GM23338 (cell line): ENCODE measurements around the gene SHMT1. TPM values are rescaled to one million over a fixed set of nuclear protein-coding genes. Genes with fewer than 3 reads are reported as not detected.

ENCODE experiments used
- ATAC-seq: fragments of 200-7000 bp; cut with Tn5 transposase; 3 replicates; pipeline ENCODE4 v1.9.1; 2020
- DNase-seq: peaks from one replicate; pipeline ENCODE4 v3.0.0-alpha.2; 2015; ENCODE audit warnings: low spot score
- H2AFZ ChIP-seq: fragments of 200-600 bp; sonication (generic); 2 replicates; pipeline ENCODE4 v1.8.0; 2016; ENCODE audit warnings: antibody characterized with exemption, mild to moderate bottlenecking, moderate library complexity
- H3F3A ChIP-seq: fragments of 200-600 bp; sonication (generic); replicated peaks from 2 replicates; pipeline ENCODE4 v1.8.0; 2017; ENCODE audit warnings: antibody characterized with exemption, mixed run types, low read depth
- H3K27ac ChIP-seq: fragments of 200-600 bp; sonication (generic); 2 replicates; pipeline ENCODE4 v1.6.1; 2016; ENCODE audit warnings: low read depth
- H3K27me3 ChIP-seq: fragments of 200-600 bp; sonication (generic); 2 replicates; pipeline ENCODE4 v1.8.0; 2016; ENCODE audit warnings: mild to moderate bottlenecking, mixed run types, moderate library complexity; ENCODE audit not compliant: insufficient read depth
- H3K36me3 ChIP-seq: fragments of 200-600 bp; sonication (generic); 2 replicates; pipeline ENCODE4 v1.8.0; 2016; ENCODE audit warnings: mild to moderate bottlenecking; ENCODE audit not compliant: insufficient read depth
- H3K4me1 ChIP-seq: fragments of 200-600 bp; sonication (generic); 2 replicates; pipeline ENCODE4 v1.8.0; 2016; ENCODE audit warnings: mild to moderate bottlenecking, moderate library complexity; ENCODE audit not compliant: insufficient read depth
- H3K4me2 ChIP-seq: fragments of 200-600 bp; sonication (generic); 2 replicates; pipeline ENCODE4 v1.7.1; 2017; ENCODE audit warnings: mixed run types
- H3K4me3 ChIP-seq: fragments of 200-600 bp; sonication (generic); 2 replicates; pipeline ENCODE4 v1.6.1; 2016; ENCODE audit warnings: mixed run types
- H3K79me2 ChIP-seq: fragments of 200-600 bp; sonication (generic); replicated peaks from 2 replicates; pipeline ENCODE4 v1.8.0; 2017; ENCODE audit warnings: mild to moderate bottlenecking; ENCODE audit not compliant: insufficient read depth
- H3K9me2 ChIP-seq: fragments of 200-600 bp; sonication (generic); 2 replicates; pipeline ENCODE4 v1.8.0; 2017; ENCODE audit not compliant: insufficient read depth
- H4K20me1 ChIP-seq: fragments of 200-600 bp; sonication (generic); replicated peaks from 2 replicates; pipeline ENCODE4 v1.8.0; 2017; ENCODE audit warnings: mild to moderate bottlenecking; ENCODE audit not compliant: insufficient read depth
- H3K27ac Mint-ChIP-seq: 2 replicates; pipeline ENCODE4 v1.8.0; 2020; ENCODE audit warnings: inconsistent platforms, mild to moderate bottlenecking, moderate library complexity, mixed read lengths
- H3K27me3 Mint-ChIP-seq: 3 replicates; pipeline ENCODE4 v1.8.0; 2022; ENCODE audit warnings: low read depth, mild to moderate bottlenecking, moderate library complexity, mixed read lengths, inconsistent platforms; ENCODE audit not compliant: insufficient read depth, poor library complexity
- H3K36me3 Mint-ChIP-seq: 3 replicates; pipeline ENCODE4 v1.8.0; 2021; ENCODE audit warnings: low read depth, mild to moderate bottlenecking, inconsistent platforms, moderate library complexity, mixed read lengths
- H3K4me1 Mint-ChIP-seq: 3 replicates; pipeline ENCODE4 v1.8.0; 2020; ENCODE audit warnings: mild to moderate bottlenecking, inconsistent platforms, mixed read lengths
- H3K4me3 Mint-ChIP-seq: 3 replicates; pipeline ENCODE4 v1.8.0; 2021; ENCODE audit warnings: moderate library complexity, mild to moderate bottlenecking, inconsistent platforms, mixed read lengths
- H3K9me3 Mint-ChIP-seq: 3 replicates; pipeline ENCODE4 v1.8.0; 2020; ENCODE audit warnings: moderate library complexity, mild to moderate bottlenecking, inconsistent platforms, mixed read lengths
- CREB1 ChIP-seq: fragments of 250-450 bp; sonication (Bioruptor Pico); IDR thresholded peaks from 2 replicates; pipeline ENCODE4 v1.5.0; 2020; ENCODE audit warnings: low read depth, mild to moderate bottlenecking, moderate library complexity
- CTCF ChIP-seq, 2 experiments: fragments of 200-600 bp in 1 of 2; sonication (generic) in 1 of 2; conservative IDR thresholded peaks; 2 replicates each; pipeline versions ENCODE4 v1.5.1 to v1.6.1; 2016 to 2017; ENCODE audit warnings: antibody characterized with exemption in 2 of 2, low read depth in 2 of 2, mild to moderate bottlenecking in 2 of 2, moderate library complexity in 1 of 2
- EZH2 ChIP-seq: fragments of 200-600 bp; sonication (generic); IDR thresholded peaks from one replicate; pipeline ENCODE4 v1.8.0; 2017; ENCODE audit warnings: antibody characterized with exemption, mild to moderate bottlenecking, low read depth; ENCODE audit not compliant: unreplicated experiment
- EZH2phosphoT487 ChIP-seq: fragments of 200-600 bp; sonication (generic); IDR thresholded peaks from one replicate; pipeline ENCODE4 v1.8.1; 2018; ENCODE audit warnings: antibody characterized with exemption; ENCODE audit not compliant: unreplicated experiment
- JUNB ChIP-seq: IDR thresholded peaks from one replicate; pipeline ENCODE4 v1.6.1; 2016; ENCODE audit warnings: antibody characterized with exemption; ENCODE audit not compliant: unreplicated experiment
- POLR2AphosphoS5 ChIP-seq: IDR thresholded peaks from 2 replicates; pipeline ENCODE4 v1.6.1; 2016; ENCODE audit warnings: antibody characterized with exemption, low read depth
- REST ChIP-seq: IDR thresholded peaks from one replicate; pipeline ENCODE4 v1.6.1; 2018; ENCODE audit warnings: antibody characterized with exemption; ENCODE audit not compliant: unreplicated experiment
- STAT1 ChIP-seq: IDR thresholded peaks from one replicate; pipeline ENCODE4 v1.6.1; 2016; ENCODE audit warnings: antibody characterized with exemption; ENCODE audit not compliant: unreplicated experiment
- ZNF114 ChIP-seq: fragments of 250-450 bp; sonication (Bioruptor Pico); IDR thresholded peaks from 2 replicates; pipeline ENCODE4 v1.5.0; 2020; ENCODE audit warnings: mild to moderate bottlenecking, moderate library complexity
- ZNF331 ChIP-seq: fragments of 250-450 bp; sonication (Bioruptor Pico); IDR thresholded peaks from 2 replicates; pipeline ENCODE4 v1.5.0; 2020; ENCODE audit warnings: low read depth, mild to moderate bottlenecking, moderate library complexity
- polyA plus RNA-seq: library from polyadenylated mRNA; unstranded; fragments of >200 nt; fragmentation: Nextera tagmentation; extraction: Ambion mirVana; gene quantifications from 2 replicates; pipeline ENCODE4 v1.2.1, GENCODE V29; 2016
- total RNA-seq: library from RNA; depleted of rRNA; stranded (reverse); fragments of >200 nt; shearing (Covaris generic); gene quantifications from 2 replicates; pipeline ENCODE4 v1.2.3, GENCODE V29; 2014

SHMT1 gene
- total and polyA plus RNA-seq, 2 experiments from 2014 or later, result 22.8 to 33.3 TPM

- TF ChIP-seq REST, result no peak
- no peak for TF ChIP-seq CREB1
- no peak for TF ChIP-seq STAT1
Observed at GRCh38 chr17:18315562-18315922, 47.8 kb downstream of the SHMT1 start (continued).

- Mint-ChIP-seq H3K4me3 (peak within 1 kb of the TSS; percentile 88), H3K27me3 (peaks cover 22% of the 10 kb centered on the region), H3K36me3 (peaks cover 56% of the 10 kb centered on the region), H3K27ac (peak within 1 kb of the TSS; percentile 99), H3K4me1 (peaks cover 38% of the 10 kb centered on the region), H3K9me3 (peaks cover 7% of the 10 kb centered on the region; the same call in 1 of the 3 replicates)
- H3K27me3 ChIP-seq, result no peaks in the 10 kb centered on the region
- peak within 1 kb of the TSS; percentile 100 for H3K4me2 ChIP-seq
- peaks cover 11% of the 10 kb centered on the region; the same call in 1 of the 2 replicates for H3K36me3 ChIP-seq
- H3K4me1 ChIP-seq, result peaks cover 17% of the 10 kb centered on the region; the same call in 1 of the 2 replicates
- peak within 1 kb of the TSS; percentile 100 for H3K27ac ChIP-seq
- H2AFZ ChIP-seq, result peak within 1 kb of the TSS; percentile 90
- ATAC-seq, result peak; percentile 92
- H3K79me2 ChIP-seq, result peaks cover 85% of the 10 kb centered on the region
- H3K9me2 ChIP-seq, result no peaks in the 10 kb centered on the region
- DNase-seq, result peak; percentile 97
- 0 out of 2 replicates have a peak, but pooled peaks cover 6% of the 10 kb centered on the region for H3F3A ChIP-seq
- H3K4me3 ChIP-seq, result peak within 1 kb of the TSS; percentile 99
- peaks cover 21% of the 10 kb centered on the region for H4K20me1 ChIP-seq
- TF ChIP-seq ZNF114 (CRISPR knock-in tag) (no peak), POLR2AphosphoS5 (peak; percentile 85), REST (no peak), ZNF331 (CRISPR knock-in tag) (no peak), JUNB (no peak), EZH2phosphoT487 (no peak), CREB1 (peak; percentile 76), STAT1 (no peak), CTCF (conservative IDR thresholded peaks at IDR 0.05; ENCODE audit: low read depth in 2 of 2) (no peak), EZH2 (no peak)
Observed at GRCh38 chr17:18314731-18315561, 48.4 kb downstream of the SHMT1 start, which contains the start of the genes SMCR8 and TOP3A. Gene SMCR8 (plus strand): TSS chr17:18315293. CDS start chr17:18315790, 497 bp downstream. Gene TOP3A (minus strand): TSS chr17:18314994. CDS start chr17:18314778, 216 bp downstream.
